Middle frontal gyrus (tissue), 1 donor: Measurements from ENCODE around the gene ZNF124.

ENCODE experiments used
- DNase-seq: peaks from one replicate; pipeline ENCODE4 v3.0.0-alpha.2; 2015; ENCODE audit warnings: low spot score; ENCODE audit errors: extremely low spot score

The ZNF124 gene

DNA sequence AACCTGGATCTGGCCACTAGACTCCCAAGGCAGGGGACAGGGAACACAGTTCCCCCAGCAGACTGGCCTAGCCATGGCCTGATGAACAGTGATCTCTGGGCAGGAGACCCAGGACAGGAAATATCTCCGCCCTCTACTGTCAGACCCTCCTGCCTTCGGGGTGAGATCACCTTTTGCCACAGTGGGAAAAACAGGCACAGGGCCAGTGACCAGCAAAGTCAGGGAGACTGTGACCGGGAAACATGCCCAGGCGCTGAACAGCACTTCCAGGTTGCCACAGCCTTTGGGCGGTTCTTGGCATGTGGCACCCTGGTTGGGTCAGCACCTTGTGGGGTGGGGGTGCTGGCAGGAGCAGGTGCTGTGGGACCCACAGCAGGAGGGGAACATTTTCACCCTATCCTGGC is 58.7 kb downstream of the ZNF124 start:
- no peak for DNase-seq

DNA sequence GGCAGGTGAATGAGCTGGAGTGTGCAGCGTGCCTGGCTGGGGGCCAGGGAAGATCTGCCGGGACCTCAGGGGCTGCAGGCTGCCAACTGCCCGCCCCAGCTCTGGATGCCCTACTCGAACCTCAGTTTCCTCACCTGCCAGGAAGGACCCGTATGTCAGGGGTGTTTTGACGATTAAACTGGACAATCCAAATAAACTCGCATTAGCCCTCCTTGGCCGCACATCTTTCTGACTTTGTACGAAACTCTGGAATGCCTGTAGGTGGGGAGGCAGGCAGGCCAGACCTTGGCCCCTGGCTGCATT is 59.4 kb downstream of the ZNF124 start:
- DNase-seq = no peak

DNA sequence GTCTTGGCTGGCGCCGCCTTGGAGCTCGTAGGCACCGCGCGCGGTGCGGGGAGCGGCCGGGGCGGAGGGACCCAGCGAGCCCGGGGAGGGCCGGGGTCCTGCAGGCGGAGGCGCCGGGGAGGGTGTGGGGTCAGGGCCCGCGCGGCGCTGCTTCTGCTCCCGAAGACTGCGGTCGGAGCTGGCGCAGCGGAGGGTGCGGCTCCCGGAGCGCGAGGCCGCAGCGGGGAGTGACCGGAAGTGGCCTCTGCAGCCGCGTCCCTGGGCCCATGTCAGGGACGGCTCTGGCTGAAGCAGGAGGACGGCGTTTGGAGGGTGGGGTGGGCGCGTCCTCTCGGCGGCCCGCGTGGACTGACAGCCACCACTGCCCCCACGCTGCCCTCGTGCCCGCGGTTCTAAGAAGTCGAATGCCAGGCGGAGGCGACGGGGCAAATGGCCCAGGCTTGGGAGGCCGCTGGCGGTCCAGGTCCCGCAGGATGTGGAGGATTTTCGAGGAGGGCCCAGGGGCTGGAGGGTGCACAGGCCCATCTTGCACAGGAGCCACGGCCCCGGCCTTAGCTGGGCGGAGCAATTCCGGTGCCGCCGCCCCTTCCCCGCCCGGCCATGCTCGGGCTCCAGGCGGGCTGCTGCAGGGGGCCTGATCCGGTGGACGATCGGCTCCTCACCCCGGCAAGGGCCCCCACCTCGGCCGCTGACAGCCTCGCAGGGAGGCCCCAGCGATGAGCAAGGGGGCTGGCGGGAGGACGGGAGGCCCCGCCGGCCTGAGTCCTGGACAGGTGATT is 59.9 kb downstream of the ZNF124 start:
- no peak for DNase-seq

DNA sequence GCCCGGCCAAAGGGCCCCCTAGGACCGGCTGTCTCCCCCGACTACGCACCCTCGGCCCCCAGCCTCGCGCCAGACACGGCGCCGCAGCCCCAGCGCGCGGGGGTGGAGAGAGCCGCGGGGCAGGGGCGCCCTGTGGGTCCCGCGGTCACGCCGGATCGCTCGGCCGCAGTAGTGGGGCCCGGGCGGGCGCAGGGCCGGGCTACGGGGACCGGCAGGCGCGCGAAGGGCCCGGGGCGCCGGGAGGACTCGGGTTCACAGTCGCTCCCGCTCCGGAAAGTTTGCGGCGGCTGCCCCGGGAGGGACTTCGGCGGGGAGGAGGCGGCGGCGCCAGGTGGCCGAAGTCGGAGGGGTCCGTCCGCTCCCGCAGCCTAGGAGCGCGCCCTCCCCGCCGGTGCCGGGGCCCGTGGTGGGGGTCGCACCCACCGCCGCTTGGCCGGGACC is 60.5 kb downstream of the ZNF124 start:
- no peak for DNase-seq

DNA sequence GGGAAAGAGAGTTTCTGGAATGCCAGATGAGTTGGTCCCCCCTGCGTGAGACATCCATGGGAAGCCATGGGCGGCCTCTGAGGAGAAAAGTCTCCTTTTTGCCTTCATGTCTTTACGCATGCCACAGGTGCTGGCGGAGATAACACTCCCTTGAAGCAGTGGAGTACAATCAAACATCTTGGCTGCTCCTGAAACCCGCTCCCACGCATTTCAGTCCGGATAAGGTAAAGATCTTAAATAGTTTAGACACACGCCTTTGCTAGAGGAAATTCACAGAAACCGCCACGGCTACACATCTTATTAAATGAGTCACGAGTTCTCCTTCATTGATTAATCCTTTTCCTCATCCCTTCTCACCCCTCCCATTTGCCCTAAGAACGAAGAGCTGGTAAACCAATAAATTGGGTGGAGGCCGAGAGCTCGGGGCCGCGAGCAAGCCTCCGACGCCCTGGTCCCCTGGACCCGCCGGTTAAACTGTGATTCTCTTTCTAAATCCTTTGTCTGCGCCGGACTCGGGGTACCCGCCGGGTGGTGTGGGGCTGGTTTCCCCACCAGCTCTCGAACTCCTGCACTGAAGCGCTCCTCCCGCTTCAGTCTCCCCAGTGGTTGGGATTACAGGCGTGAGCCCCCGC is 61.1 kb downstream of the ZNF124 start:
- DNase-seq = no peak

DNA sequence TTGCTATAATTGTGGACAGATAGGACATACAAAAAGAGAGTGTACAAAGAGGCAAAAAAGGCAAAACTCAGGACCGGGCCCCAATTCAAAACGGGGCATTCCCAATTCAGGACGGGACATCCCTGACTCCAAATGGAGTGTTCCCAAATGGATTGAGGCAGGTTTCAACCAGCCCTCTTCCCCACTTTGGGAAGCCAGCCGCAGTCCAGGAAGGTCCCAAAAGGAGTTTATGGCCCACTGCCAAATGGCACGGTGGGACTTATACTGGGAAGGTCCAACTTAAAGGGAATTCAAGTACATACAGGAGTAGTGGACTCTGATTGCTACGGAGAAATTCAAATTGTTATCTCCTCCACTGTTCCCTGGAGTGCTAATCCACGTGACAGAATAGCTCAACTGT is 64.1 kb downstream of the ZNF124 start:
- no peak for DNase-seq

DNA sequence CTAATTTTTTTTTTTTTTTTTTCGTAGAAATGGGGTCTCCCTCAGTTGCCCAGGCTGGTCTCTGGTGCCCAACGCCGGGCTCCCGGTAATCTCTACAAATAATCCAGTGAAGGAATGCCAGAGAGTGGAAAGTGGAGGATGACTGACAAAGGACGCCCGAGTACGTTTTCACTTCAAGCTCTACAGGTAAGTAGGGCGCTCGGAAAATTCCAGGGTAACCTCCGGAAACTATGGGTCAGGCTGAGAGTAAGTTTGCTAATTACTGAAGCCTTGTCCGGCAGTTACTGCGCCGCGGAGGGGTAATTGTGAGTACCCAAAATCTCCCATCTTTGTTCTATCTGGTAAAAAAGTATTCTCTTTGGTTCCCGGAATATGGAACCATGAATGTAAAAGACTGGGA is 65.9 kb downstream of the ZNF124 start:
- no peak for DNase-seq
